Thymus (tissue), 11 donors: Measurements from ENCODE around the gene B4GALT3. TPM values are rescaled to one million over a fixed set of nuclear protein-coding genes. Genes with fewer than 3 reads are reported as not detected.

Experiments
- DNase-seq, 9 donors: peaks; one replicate each; pipeline ENCODE4 v3.0.0-alpha.2; 2013; ENCODE audit warnings: low spot score in 9 of 9, low read depth in 6 of 9, missing footprints in 1 of 9
- H3K27ac ChIP-seq, 2 donors: one replicate each; pipeline ENCODE4 v1.5.1; 2013; ENCODE audit warnings: control low read depth in 1 of 2, low read depth in 1 of 2, low read length in 1 of 2, mild to moderate bottlenecking in 1 of 2, moderate library complexity in 1 of 2
- H3K27me3 ChIP-seq, 2 donors: one replicate each; pipeline ENCODE4 v1.5.1; 2013; ENCODE audit warnings: low read length in 1 of 2; ENCODE audit not compliant: control insufficient read depth in 2 of 2, insufficient read depth in 1 of 2
- H3K36me3 ChIP-seq, 2 donors: one replicate each; pipeline ENCODE4 v1.5.1; 2013; ENCODE audit warnings: low read length in 1 of 2, mild to moderate bottlenecking in 1 of 2, moderate library complexity in 1 of 2; ENCODE audit not compliant: control insufficient read depth in 2 of 2, insufficient read depth in 2 of 2
- H3K4me1 ChIP-seq, 2 donors: one replicate each; pipeline ENCODE4 v1.5.1; 2013; ENCODE audit warnings: low read length in 2 of 2; ENCODE audit not compliant: control insufficient read depth in 2 of 2, insufficient read depth in 2 of 2
- H3K4me3 ChIP-seq, 2 donors: one replicate each; pipeline ENCODE4 v1.5.1; 2013; ENCODE audit warnings: low read length in 2 of 2, control low read depth in 1 of 2, mild to moderate bottlenecking in 1 of 2
- H3K9me3 ChIP-seq, 2 donors: one replicate each; pipeline ENCODE4 v1.5.1; 2013; ENCODE audit warnings: low read length in 1 of 2, mild to moderate bottlenecking in 1 of 2; ENCODE audit not compliant: control insufficient read depth in 2 of 2, insufficient read depth in 1 of 2
- WGBS: extraction: QIAGEN DNeasy Blood & Tissue Kit; methylation state at CpG from one replicate; pipeline ENCODE4 v1.1.7; 2013; 5-methylcytosine and 5-hydroxymethylcytosine counted together
- polyA plus RNA-seq: library from polyadenylated mRNA; stranded (reverse); fragments of 200-250 nt; gene quantifications from one replicate; pipeline ENCODE4 v1.2.3, GENCODE V29; 2013
- total RNA-seq: library from RNA; stranded (reverse); fragments of 120-200 nt; gene quantifications from one replicate; pipeline ENCODE4 v1.2.4, GENCODE V29; 2013
- donor health status: healthy.

The B4GALT3 gene
- total and polyA plus RNA-seq, 2 donors: 14.3 to 32.0 TPM

- peaks cover 52 to 66% of the 10 kb centered on the region in 2 donors for H3K36me3 ChIP-seq
Measured at GRCh38 chr1:161172349-161172748, 5.0 kb downstream of the B4GALT3 start.

DNA sequence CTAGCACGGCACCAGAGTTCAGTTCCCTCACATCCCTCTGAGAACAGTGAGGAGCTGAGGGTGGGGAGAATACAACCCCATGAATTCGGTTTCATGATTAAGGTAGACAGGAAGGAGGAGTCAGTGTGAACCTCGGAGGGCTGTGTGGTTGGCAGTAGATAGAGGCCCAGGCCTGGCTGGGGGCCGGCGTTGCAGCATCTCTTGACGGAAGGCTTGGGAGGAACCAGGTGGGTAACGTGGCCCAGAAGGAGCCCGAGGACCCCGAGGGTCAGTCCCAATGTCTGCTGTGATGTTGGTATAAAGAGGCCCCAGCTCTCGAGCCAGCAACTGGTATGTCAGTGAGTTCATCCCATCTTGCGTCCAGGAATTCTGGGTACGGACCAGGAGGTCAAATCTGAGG is 5.6 kb downstream of the B4GALT3 start:
- Histone ChIP-seq H3K4me3 (no peak overlapping the region), H3K27ac (no peak overlapping the region), H3K27me3 (no peaks in the 10 kb centered on the region), H3K4me1 (peaks cover 15 to 19% of the 10 kb centered on the region in 2 donors), H3K9me3 (no peaks in the 10 kb centered on the region), H3K36me3 (peaks cover 52 to 66% of the 10 kb centered on the region in 2 donors)
- WGBS: 97% methylated on average over 12 of the region's 12 CpGs
- DNase-seq: no peak

More at GRCh38 chr1:161172349-161172748, 5.0 kb downstream of the B4GALT3 start:
- Histone ChIP-seq H3K9me3 (no peaks in the 10 kb centered on the region), H3K4me3 (no peak overlapping the region), H3K27me3 (no peaks in the 10 kb centered on the region), H3K4me1 (peaks cover 8 to 17% of the 10 kb centered on the region in 2 donors), H3K27ac (no peak overlapping the region)
- 100% methylated on average over 1 of the region's 1 CpG for WGBS
- DNase-seq: no peak

DNA sequence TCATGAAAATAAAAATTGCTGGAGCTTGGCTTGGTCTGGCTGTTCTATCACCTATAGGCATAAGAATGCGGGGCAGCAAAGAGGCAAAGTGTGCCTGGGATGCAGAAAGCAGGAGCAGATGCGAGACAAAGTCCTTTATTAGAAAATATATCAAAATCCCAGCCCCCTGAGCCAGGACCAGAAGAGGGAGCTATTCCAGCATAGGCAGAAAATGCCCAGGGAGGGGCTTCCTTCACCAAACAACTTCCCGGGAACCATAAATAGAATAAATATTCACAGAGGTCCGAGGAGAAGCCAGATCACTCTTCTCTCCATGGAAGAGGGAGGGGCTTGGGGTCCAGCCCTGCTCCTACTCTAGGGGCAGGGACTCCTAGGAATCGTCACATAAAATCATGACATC is 6.1 kb downstream of the B4GALT3 start:
- Histone ChIP-seq H3K36me3 (peaks cover 52 to 66% of the 10 kb centered on the region in 2 donors), H3K4me1 (peaks cover 12 to 16% of the 10 kb centered on the region in 2 donors), H3K9me3 (no peaks in the 10 kb centered on the region), H3K27me3 (no peaks in the 10 kb centered on the region), H3K4me3 (no peak overlapping the region), H3K27ac (no peak overlapping the region)
- WGBS: 93% methylated on average over 5 of the region's 5 CpGs
- DNase-seq: no peak

DNA sequence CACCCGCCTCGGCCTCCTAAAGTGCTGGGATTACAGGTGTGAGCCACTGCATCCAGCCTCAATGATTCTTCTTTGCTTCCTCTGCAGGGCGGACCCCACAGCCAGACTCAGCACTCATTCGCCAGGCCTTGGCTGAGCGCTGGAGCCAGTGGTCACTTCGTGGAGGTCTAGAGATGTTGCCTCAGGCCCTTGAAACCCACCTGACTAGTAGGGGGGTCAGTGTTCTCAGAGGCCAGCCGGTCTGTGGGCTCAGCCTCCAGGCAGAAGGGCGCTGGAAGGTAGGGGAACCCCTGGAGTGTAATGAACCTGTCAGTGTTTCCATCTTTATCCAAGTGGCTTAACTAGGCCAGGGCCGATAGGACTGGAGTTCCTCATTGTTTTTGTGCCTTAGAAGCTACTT is 8.4 kb downstream of the B4GALT3 start:
- 96% methylated on average over 9 of the region's 9 CpGs for WGBS
- H3K36me3 ChIP-seq: peaks cover 55% of the 10 kb centered on the region in 2 donors

DNA sequence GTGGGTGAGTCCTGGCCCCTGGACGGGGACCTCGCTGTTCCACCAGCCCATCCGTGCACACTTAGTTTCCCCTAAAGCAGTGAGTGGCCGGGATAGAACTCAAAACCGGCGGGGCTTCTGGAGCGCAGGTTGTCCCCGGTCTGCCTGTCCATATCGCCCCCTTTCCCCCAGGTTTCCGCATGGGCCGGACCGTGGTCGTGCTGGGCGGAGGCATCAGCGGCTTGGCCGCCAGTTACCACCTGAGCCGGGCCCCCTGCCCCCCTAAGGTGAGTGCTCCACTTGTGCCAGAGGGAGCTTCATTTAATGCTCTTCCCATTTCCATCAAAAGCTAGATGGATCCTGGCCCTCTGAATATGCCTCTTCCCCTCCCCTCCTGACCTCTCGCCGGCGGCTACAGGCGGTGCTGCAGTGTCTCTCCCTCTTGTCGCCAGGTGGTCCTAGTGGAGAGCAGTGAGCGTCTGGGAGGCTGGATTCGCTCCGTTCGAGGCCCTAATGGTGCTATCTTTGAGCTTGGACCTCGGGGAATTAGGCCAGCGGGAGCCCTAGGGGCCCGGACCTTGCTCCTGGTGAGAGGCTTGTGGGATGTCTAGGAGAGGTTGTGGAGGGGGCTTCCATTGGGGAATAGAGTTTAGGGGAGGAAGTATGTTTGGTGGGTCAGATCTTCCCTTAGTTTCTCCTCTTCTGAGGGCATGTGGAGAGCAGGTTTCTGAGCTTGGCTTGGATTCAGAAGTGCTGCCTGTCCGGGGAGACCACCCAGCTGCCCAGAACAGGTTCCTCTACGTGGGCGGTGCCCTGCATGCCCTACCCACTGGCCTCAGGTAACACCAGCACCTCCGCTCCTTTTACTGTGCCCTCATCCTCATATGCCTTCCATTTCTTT is 10.4 kb downstream of the B4GALT3 start:
- peaks cover 46 to 54% of the 10 kb centered on the region in 2 donors for H3K36me3 ChIP-seq
- no peak for DNase-seq
- WGBS: 13% methylated on average over 33 of the region's 33 CpGs

More for the DNA sequence above, 8.4 kb downstream of the B4GALT3 start:
- H3K4me3 ChIP-seq: no peak overlapping the region
- no peak overlapping the region for H3K27ac ChIP-seq
- no peaks in the 10 kb centered on the region for H3K27me3 ChIP-seq
- no peaks in the 10 kb centered on the region for H3K9me3 ChIP-seq
- peaks cover 12 to 21% of the 10 kb centered on the region in 2 donors for H3K4me1 ChIP-seq
- no peak for DNase-seq

GRCh38 chr1:161165742-161166668 is 11.3 kb downstream of the B4GALT3 start, which contains the start of gene PPOX:
TSS of gene PPOX (plus strand) at chr1:161166426. CDS start at chr1:161166848, 422 bp downstream.
- Histone ChIP-seq H3K27me3 (no peaks in the 10 kb centered on the region), H3K9me3 (no peaks in the 10 kb centered on the region), H3K4me1 (peaks cover 12 to 21% of the 10 kb centered on the region in 2 donors), H3K27ac (peak within 1 kb of the TSS; percentile 85 to 95), H3K36me3 (peaks cover 37 to 47% of the 10 kb centered on the region in 2 donors), H3K4me3 (peak within 1 kb of the TSS; percentile 62 to 79)
- peak; percentile 83 to 97 (median 92) for DNase-seq
- WGBS: under 1% methylated on average over 54 of the region's 54 CpGs

More for the DNA sequence above, 10.4 kb downstream of the B4GALT3 start:
- H3K4me1 ChIP-seq: peaks cover 12 to 21% of the 10 kb centered on the region in 2 donors
- H3K27me3 ChIP-seq: no peaks in the 10 kb centered on the region
- peak overlapping the region; percentile 58 for H3K27ac ChIP-seq
- H3K9me3 ChIP-seq: no peaks in the 10 kb centered on the region
- peak overlapping the region; percentile 62 to 79 for H3K4me3 ChIP-seq

- Histone ChIP-seq H3K4me1 (peaks cover 16 to 27% of the 10 kb centered on the region in 2 donors), H3K36me3 (peaks cover 34 to 40% of the 10 kb centered on the region in 2 donors), H3K27me3 (no peaks in the 10 kb centered on the region), H3K27ac (peak overlapping the region in 1 of 2 donors; percentile 95), H3K9me3 (no peaks in the 10 kb centered on the region), H3K4me3 (peak overlapping the region; percentile 62 to 79)
- WGBS: 80% methylated on average over 14 of the region's 14 CpGs
- DNase-seq: no peak
Measured at GRCh38 chr1:161164901-161165610, 12.3 kb downstream of the B4GALT3 start.

DNA sequence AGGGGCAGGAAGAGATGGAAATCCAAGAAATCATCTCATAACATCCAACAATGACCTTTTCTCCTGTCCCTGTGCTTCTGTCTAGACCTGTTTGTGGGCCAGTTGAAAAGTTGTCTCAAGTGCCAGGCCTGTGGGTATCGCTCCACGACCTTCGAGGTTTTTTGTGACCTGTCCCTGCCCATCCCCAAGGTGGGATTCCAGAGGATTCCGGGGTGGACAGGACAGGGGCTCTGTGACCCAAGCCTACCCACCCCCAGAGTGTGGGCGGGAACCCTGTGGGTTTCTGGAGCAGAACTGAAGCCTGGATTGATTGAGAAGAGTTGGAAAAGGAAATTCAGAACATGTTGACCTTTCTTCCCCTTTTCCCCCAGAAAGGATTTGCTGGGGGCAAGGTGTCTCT is 13.5 kb downstream of the B4GALT3 start:
- H3K36me3 ChIP-seq: peaks cover 29 to 32% of the 10 kb centered on the region in 2 donors
- WGBS: 97% methylated on average over 5 of the region's 5 CpGs
- no peak overlapping the region for H3K4me3 ChIP-seq
- H3K27me3 ChIP-seq: no peaks in the 10 kb centered on the region
- peaks cover 20 to 34% of the 10 kb centered on the region in 2 donors for H3K4me1 ChIP-seq
- no peak overlapping the region for H3K27ac ChIP-seq
- no peak for DNase-seq
- H3K9me3 ChIP-seq: no peaks in the 10 kb centered on the region
